Esophagus muscularis mucosa (tissue), 4 donors: ENCODE data around the gene SLC9A1.

Source experiments
- EP300 ChIP-seq: sonication (generic); formaldehyde crosslinking; IDR thresholded peaks from one replicate; pipeline ENCODE4 v1.6.1; 2017; ENCODE audit warnings: antibody characterized with exemption
- POLR2A ChIP-seq: fragments of 450-650 bp; IDR thresholded peaks from one replicate; pipeline ENCODE4 v1.6.1; 2017; ENCODE audit warnings: antibody characterized with exemption, moderate library complexity, mild to moderate bottlenecking, low read depth
- POLR2AphosphoS5 ChIP-seq, 2 donors: sonication (generic); formaldehyde crosslinking; IDR thresholded peaks; one replicate each; pipeline ENCODE4 v1.6.1; 2017; ENCODE audit warnings: antibody characterized with exemption in 2 of 2
- TF ChIP-seq, protein P1 (sequence below), 3 experiments: fragments of 200-600 bp in 2 of 3; fragments of 450-650 bp in 1 of 3; sonication (generic) in 2 of 3; IDR thresholded peaks; one replicate each; pipeline ENCODE4 v1.5.1; 2017 to 2019; ENCODE audit warnings: antibody characterized with exemption in 3 of 3, mild to moderate bottlenecking in 2 of 3, moderate library complexity in 1 of 3

DNA sequence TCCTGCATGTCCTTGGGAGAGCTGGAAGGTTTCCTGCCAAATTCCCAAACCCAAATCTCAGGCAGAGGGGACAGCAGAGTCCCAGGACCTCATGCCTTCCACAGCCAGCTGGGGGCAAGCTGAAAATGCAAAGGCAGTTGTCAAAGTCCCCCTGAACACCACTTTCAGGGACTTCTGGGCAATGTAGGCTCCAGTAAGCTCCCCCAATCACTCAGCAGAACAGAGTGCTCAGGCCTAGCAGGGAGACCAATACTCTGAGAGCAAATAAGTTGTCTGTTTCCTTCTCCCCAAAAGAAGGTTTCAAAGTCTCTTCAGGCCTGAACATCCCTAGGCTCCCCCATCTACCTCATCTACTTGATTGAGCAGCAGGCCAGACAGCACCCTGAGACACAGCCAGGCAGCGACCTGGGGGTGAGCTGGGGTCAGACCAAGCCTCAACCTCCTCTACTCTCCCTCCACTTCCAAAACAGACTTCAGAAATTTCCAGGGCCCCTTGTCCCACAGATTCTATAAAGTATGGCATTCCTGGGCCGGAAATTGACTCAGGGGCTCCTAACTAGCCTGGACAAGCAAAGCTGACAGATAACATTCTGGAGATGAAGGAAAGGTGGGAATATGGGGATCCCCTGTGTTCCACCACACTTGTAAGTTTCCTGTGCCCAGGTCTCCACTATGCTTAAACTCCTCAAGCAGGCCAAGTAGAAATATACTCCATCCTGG, 1.9 kb downstream of the SLC9A1 start:
- TF ChIP-seq, protein P1, sequence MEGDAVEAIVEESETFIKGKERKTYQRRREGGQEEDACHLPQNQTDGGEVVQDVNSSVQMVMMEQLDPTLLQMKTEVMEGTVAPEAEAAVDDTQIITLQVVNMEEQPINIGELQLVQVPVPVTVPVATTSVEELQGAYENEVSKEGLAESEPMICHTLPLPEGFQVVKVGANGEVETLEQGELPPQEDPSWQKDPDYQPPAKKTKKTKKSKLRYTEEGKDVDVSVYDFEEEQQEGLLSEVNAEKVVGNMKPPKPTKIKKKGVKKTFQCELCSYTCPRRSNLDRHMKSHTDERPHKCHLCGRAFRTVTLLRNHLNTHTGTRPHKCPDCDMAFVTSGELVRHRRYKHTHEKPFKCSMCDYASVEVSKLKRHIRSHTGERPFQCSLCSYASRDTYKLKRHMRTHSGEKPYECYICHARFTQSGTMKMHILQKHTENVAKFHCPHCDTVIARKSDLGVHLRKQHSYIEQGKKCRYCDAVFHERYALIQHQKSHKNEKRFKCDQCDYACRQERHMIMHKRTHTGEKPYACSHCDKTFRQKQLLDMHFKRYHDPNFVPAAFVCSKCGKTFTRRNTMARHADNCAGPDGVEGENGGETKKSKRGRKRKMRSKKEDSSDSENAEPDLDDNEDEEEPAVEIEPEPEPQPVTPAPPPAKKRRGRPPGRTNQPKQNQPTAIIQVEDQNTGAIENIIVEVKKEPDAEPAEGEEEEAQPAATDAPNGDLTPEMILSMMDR (IDR thresholded peaks at IDR 0.05), result no peak
- no peak for TF ChIP-seq EP300
- no peak for TF ChIP-seq POLR2AphosphoS5 (IDR thresholded peaks at IDR 0.05)
- TF ChIP-seq POLR2A, result no peak
